Liver (tissue), 9 donors: Measurements from ENCODE around the gene TCERG1L. TPM values are rescaled to one million over a fixed set of nuclear protein-coding genes. Genes with fewer than 3 reads are reported as not detected.

Source experiments
- DNase-seq: peaks from one replicate; pipeline ENCODE4 v3.0.0-alpha.2; 2017; ENCODE audit warnings: low spot score
- H3K27ac ChIP-seq, 2 donors: one replicate each; pipeline ENCODE4 v1.7.0; 2013; ENCODE audit warnings: inconsistent platforms in 2 of 2, low read length in 2 of 2, control low read depth in 1 of 2, low read depth in 1 of 2, mild to moderate bottlenecking in 1 of 2
- H3K27me3 ChIP-seq, 4 donors: one replicate each; pipeline versions ENCODE4 v1.6.1 to v1.7.0; 2013; ENCODE audit warnings: low read length in 3 of 4, inconsistent platforms in 1 of 4, mild to moderate bottlenecking in 1 of 4, moderate library complexity in 1 of 4; ENCODE audit not compliant: control insufficient read depth in 4 of 4, insufficient read depth in 4 of 4
- H3K36me3 ChIP-seq, 4 donors: one replicate each; pipeline versions ENCODE4 v1.6.1 to v1.7.0; 2013; ENCODE audit warnings: low read length in 3 of 4, mild to moderate bottlenecking in 3 of 4, low read depth in 1 of 4, moderate library complexity in 1 of 4; ENCODE audit not compliant: control insufficient read depth in 4 of 4, insufficient read depth in 3 of 4
- H3K4me1 ChIP-seq, 4 donors: one replicate each; pipeline versions ENCODE4 v1.6.1 to v1.7.0; 2013; ENCODE audit warnings: low read length in 3 of 4, mild to moderate bottlenecking in 3 of 4, moderate library complexity in 1 of 4; ENCODE audit not compliant: control insufficient read depth in 4 of 4, insufficient read depth in 4 of 4
- H3K4me3 ChIP-seq, 3 donors: one replicate each; pipeline versions ENCODE4 v1.6.1 to v1.7.0; 2013; ENCODE audit warnings: low read length in 3 of 3, control low read depth in 1 of 3, low read depth in 1 of 3, mild to moderate bottlenecking in 1 of 3
- H3K9ac ChIP-seq, 2 donors: one replicate each; pipeline ENCODE4 v1.7.0; 2013; ENCODE audit warnings: low read length in 2 of 2, mild to moderate bottlenecking in 2 of 2, moderate library complexity in 2 of 2, control low read depth in 1 of 2, low read depth in 1 of 2
- H3K9me3 ChIP-seq, 4 donors: one replicate each; pipeline versions ENCODE4 v1.6.1 to v1.7.0; 2013; ENCODE audit warnings: low read length in 3 of 4; ENCODE audit not compliant: control insufficient read depth in 4 of 4
- EGR1 ChIP-seq, 2 donors: IDR thresholded peaks; 2 replicates each; pipeline ENCODE4 v1.6.1; 2016 to 2018; ENCODE audit warnings: antibody characterized with exemption in 2 of 2, low read depth in 2 of 2
- FOXA1 ChIP-seq: IDR thresholded peaks from 2 replicates; pipeline ENCODE4 v1.6.1; 2016; ENCODE audit warnings: antibody characterized with exemption
- FOXA2 ChIP-seq: IDR thresholded peaks from 2 replicates; pipeline ENCODE4 v1.6.1; 2016; ENCODE audit warnings: antibody characterized with exemption
- GABPA ChIP-seq, 2 donors: IDR thresholded peaks in 1 of 2; conservative IDR thresholded peaks in 1 of 2; 2 replicates each; pipeline ENCODE4 v1.6.1; 2016; ENCODE audit warnings: antibody characterized with exemption in 2 of 2, mild to moderate bottlenecking in 1 of 2, moderate library complexity in 1 of 2
- HNF4A ChIP-seq, 2 donors: conservative IDR thresholded peaks; 2 replicates each; pipeline ENCODE4 v1.6.1; 2016; ENCODE audit warnings: antibody characterized with exemption in 2 of 2, mild to moderate bottlenecking in 2 of 2
- HNF4G ChIP-seq: IDR thresholded peaks from 2 replicates; pipeline ENCODE4 v1.6.1; 2016; ENCODE audit warnings: antibody characterized with exemption
- JUND ChIP-seq, 2 donors: IDR thresholded peaks; 2 replicates each; pipeline ENCODE4 v1.6.1; 2016; ENCODE audit warnings: antibody characterized with exemption in 2 of 2
- NR2F2 ChIP-seq: IDR thresholded peaks from 2 replicates; pipeline ENCODE4 v1.6.1; 2016; ENCODE audit warnings: antibody characterized with exemption
- RAD21 ChIP-seq, 2 donors: IDR thresholded peaks; 2 replicates each; pipeline ENCODE4 v1.6.1; 2016; ENCODE audit warnings: antibody characterized with exemption in 2 of 2, mild to moderate bottlenecking in 2 of 2
- RXRA ChIP-seq, 2 donors: IDR thresholded peaks; 2 replicates each; pipeline ENCODE4 v1.6.1; 2017 to 2018; ENCODE audit warnings: antibody characterized with exemption in 2 of 2, mild to moderate bottlenecking in 1 of 2
- SP1 ChIP-seq: IDR thresholded peaks from 2 replicates; pipeline ENCODE4 v1.6.1; 2018; ENCODE audit warnings: antibody characterized with exemption, mild to moderate bottlenecking
- TAF1 ChIP-seq: conservative IDR thresholded peaks from 2 replicates; pipeline ENCODE4 v1.6.1; 2016; ENCODE audit warnings: antibody characterized with exemption, mild to moderate bottlenecking
- YY1 ChIP-seq: IDR thresholded peaks from 2 replicates; pipeline ENCODE4 v1.6.1; 2016; ENCODE audit warnings: antibody characterized with exemption, mild to moderate bottlenecking
- WGBS: extraction: QIAGEN DNeasy Blood & Tissue Kit; methylation state at CpG from one replicate; pipeline ENCODE4 v1.1.7; 2013; 5-methylcytosine and 5-hydroxymethylcytosine counted together
- polyA plus RNA-seq, 2 donors: library from polyadenylated mRNA; stranded (reverse) in 1 of 2; unstranded in 1 of 2; fragments of 200-250 nt in 1 of 2; fragments of >200 nt in 1 of 2; fragmentation: Nextera tagmentation in 1 of 2; extraction: Ambion mirVana in 1 of 2; gene quantifications; one replicate each; pipeline versions ENCODE4 v1.2.1 to v1.2.3, GENCODE V29; 2013 to 2015
- total RNA-seq, 2 donors: library from RNA; depleted of rRNA; stranded (reverse); fragments of >200 nt; gene quantifications; one replicate each; pipeline ENCODE4 v1.2.3, GENCODE V29; 2014
- TF ChIP-seq, protein P1 (sequence below): fragments of 150-350 bp; IDR thresholded peaks from 2 replicates; pipeline ENCODE4 v1.5.1; 2017; ENCODE audit warnings: improper control_type of control experiment, low read depth, low read length; ENCODE audit not compliant: missing input control
- TF ChIP-seq, protein P2 (sequence below): IDR thresholded peaks from 2 replicates; pipeline ENCODE4 v1.6.1; 2016; ENCODE audit warnings: antibody characterized with exemption
- TF ChIP-seq, protein P3 (sequence below): IDR thresholded peaks from 2 replicates; pipeline ENCODE4 v1.6.1; 2016; ENCODE audit warnings: antibody characterized with exemption
- TF ChIP-seq, protein P4 (sequence below): IDR thresholded peaks from 2 replicates; pipeline ENCODE4 v1.6.1; 2016; ENCODE audit warnings: antibody characterized with exemption
- TF ChIP-seq, protein P5 (sequence below): IDR thresholded peaks from 2 replicates; pipeline ENCODE4 v1.6.1; 2016; ENCODE audit warnings: antibody characterized with exemption, mild to moderate bottlenecking
- donor health status: healthy.
- donor health status: healthy.
- donor health status: healthy.
- donor health status: healthy.
- donor health status: healthy.

The TCERG1L gene
- total and polyA plus RNA-seq, 4 donors = not detected

DNA sequence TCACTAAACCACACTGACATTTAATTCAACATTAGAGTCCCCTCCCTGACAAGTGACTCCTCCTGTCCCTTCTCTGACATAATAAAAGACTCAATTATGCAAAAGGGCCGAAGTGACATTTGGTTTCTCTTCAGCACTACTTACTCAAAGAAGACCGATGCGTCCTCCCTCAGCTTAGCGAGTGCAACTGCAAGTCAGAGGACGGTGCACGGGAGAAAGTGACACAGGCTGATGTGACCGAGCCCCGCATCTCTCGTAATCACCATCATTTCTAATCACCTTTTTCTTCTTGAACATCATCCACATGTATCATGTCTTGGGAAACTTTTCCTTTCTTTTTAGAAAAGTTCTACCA, 155.7 kb downstream of the TCERG1L start (continued):
- TF ChIP-seq, protein P1, sequence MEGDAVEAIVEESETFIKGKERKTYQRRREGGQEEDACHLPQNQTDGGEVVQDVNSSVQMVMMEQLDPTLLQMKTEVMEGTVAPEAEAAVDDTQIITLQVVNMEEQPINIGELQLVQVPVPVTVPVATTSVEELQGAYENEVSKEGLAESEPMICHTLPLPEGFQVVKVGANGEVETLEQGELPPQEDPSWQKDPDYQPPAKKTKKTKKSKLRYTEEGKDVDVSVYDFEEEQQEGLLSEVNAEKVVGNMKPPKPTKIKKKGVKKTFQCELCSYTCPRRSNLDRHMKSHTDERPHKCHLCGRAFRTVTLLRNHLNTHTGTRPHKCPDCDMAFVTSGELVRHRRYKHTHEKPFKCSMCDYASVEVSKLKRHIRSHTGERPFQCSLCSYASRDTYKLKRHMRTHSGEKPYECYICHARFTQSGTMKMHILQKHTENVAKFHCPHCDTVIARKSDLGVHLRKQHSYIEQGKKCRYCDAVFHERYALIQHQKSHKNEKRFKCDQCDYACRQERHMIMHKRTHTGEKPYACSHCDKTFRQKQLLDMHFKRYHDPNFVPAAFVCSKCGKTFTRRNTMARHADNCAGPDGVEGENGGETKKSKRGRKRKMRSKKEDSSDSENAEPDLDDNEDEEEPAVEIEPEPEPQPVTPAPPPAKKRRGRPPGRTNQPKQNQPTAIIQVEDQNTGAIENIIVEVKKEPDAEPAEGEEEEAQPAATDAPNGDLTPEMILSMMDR = no peak
- TF ChIP-seq RXRA (IDR thresholded peaks at IDR 0.05) = no peak
- no peak for TF ChIP-seq FOXA1
- no peak for TF ChIP-seq EGR1 (IDR thresholded peaks at IDR 0.05; ENCODE audit: low read depth in 2 of 2)

DNA sequence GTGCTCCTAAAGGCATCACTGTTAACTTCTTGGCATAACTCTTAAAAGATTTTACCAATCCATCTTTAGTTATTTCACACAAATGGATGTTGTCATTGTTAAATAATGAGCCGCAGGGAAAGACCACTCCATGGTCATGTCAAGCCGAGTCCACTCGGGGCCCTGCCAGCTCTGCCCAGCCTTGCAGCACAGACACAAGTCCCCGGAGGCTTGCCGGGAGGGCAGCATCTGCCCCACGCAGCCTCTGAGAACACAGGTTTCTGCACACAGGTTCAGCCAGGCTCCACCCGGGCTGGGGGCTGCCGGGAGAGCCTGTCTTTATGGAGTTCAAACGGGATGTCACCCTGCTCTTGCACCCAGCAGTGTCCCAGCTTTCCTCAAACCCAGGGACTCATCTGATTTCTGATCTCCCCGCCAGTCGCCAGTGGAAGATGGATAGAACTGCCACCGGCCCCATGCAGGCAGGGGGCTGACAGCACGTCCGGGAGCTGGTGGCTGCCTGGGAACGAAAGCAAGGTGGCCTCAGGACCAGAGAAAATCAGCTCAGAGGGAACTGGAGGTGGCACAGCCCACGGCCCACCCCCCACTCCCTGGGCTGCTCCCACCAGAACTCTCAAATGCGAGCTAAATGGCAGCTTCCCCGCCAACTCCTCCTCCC, 156.2 kb downstream of the TCERG1L start:
- no peaks in the 10 kb centered on the region for H3K36me3 ChIP-seq
- no peak overlapping the region for H3K27ac ChIP-seq
- 66% methylated on average over 18 of the region's 18 CpGs for WGBS
- H3K4me1 ChIP-seq = no peaks in the 10 kb centered on the region
- no peaks in the 10 kb centered on the region for H3K27me3 ChIP-seq
- peaks cover 0 to 8% (median 1%) of the 10 kb centered on the region in 4 donors for H3K9me3 ChIP-seq
- no peak overlapping the region for H3K9ac ChIP-seq
- TF ChIP-seq RAD21 (IDR thresholded peaks at IDR 0.05) = no peak
- TF ChIP-seq, protein P2, sequence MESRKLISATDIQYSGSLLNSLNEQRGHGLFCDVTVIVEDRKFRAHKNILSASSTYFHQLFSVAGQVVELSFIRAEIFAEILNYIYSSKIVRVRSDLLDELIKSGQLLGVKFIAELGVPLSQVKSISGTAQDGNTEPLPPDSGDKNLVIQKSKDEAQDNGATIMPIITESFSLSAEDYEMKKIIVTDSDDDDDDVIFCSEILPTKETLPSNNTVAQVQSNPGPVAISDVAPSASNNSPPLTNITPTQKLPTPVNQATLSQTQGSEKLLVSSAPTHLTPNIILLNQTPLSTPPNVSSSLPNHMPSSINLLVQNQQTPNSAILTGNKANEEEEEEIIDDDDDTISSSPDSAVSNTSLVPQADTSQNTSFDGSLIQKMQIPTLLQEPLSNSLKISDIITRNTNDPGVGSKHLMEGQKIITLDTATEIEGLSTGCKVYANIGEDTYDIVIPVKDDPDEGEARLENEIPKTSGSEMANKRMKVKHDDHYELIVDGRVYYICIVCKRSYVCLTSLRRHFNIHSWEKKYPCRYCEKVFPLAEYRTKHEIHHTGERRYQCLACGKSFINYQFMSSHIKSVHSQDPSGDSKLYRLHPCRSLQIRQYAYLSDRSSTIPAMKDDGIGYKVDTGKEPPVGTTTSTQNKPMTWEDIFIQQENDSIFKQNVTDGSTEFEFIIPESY = no peak
- no peak for TF ChIP-seq SP1
- TF ChIP-seq, protein P3, sequence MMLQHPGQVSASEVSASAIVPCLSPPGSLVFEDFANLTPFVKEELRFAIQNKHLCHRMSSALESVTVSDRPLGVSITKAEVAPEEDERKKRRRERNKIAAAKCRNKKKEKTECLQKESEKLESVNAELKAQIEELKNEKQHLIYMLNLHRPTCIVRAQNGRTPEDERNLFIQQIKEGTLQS = no peak
- TF ChIP-seq, protein P4, sequence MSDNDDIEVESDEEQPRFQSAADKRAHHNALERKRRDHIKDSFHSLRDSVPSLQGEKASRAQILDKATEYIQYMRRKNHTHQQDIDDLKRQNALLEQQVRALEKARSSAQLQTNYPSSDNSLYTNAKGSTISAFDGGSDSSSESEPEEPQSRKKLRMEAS = no peak
- no peak for TF ChIP-seq HNF4G
- no peak for TF ChIP-seq EGR1 (IDR thresholded peaks at IDR 0.05; ENCODE audit: low read depth in 2 of 2)
- TF ChIP-seq FOXA2 = no peak
- TF ChIP-seq, protein P1 = no peak
- TF ChIP-seq GABPA (IDR thresholded peaks at IDR 0.05 in 1 of 2, conservative IDR thresholded peaks at IDR 0.05 in 1 of 2) = no peak
- TF ChIP-seq, protein P5, sequence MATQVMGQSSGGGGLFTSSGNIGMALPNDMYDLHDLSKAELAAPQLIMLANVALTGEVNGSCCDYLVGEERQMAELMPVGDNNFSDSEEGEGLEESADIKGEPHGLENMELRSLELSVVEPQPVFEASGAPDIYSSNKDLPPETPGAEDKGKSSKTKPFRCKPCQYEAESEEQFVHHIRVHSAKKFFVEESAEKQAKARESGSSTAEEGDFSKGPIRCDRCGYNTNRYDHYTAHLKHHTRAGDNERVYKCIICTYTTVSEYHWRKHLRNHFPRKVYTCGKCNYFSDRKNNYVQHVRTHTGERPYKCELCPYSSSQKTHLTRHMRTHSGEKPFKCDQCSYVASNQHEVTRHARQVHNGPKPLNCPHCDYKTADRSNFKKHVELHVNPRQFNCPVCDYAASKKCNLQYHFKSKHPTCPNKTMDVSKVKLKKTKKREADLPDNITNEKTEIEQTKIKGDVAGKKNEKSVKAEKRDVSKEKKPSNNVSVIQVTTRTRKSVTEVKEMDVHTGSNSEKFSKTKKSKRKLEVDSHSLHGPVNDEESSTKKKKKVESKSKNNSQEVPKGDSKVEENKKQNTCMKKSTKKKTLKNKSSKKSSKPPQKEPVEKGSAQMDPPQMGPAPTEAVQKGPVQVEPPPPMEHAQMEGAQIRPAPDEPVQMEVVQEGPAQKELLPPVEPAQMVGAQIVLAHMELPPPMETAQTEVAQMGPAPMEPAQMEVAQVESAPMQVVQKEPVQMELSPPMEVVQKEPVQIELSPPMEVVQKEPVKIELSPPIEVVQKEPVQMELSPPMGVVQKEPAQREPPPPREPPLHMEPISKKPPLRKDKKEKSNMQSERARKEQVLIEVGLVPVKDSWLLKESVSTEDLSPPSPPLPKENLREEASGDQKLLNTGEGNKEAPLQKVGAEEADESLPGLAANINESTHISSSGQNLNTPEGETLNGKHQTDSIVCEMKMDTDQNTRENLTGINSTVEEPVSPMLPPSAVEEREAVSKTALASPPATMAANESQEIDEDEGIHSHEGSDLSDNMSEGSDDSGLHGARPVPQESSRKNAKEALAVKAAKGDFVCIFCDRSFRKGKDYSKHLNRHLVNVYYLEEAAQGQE = no peak
- no peak for TF ChIP-seq NR2F2
- TF ChIP-seq FOXA1 = no peak
- TF ChIP-seq HNF4A (conservative IDR thresholded peaks at IDR 0.05) = no peak
- no peak for TF ChIP-seq RXRA (IDR thresholded peaks at IDR 0.05)
- no peak for TF ChIP-seq JUND (IDR thresholded peaks at IDR 0.05)
- TF ChIP-seq YY1 = no peak
- no peak for TF ChIP-seq TAF1
- no peak overlapping the region for H3K4me3 ChIP-seq
- DNase-seq = no peak
